AG10803 (cell line): ENCODE data around the gene EDIL3.

Source experiments
- DNase-seq: peaks from one replicate; pipeline ENCODE4 v3.0.0; 2010; ENCODE audit warnings: low read depth
- H3K4me3 ChIP-seq: 2 replicates; pipeline ENCODE4 v1.5.1; 2011; ENCODE audit warnings: mild to moderate bottlenecking, low read length, control low read depth
- CTCF ChIP-seq: conservative IDR thresholded peaks from 2 replicates; pipeline ENCODE4 v1.5.1; 2011; ENCODE audit warnings: mild to moderate bottlenecking, low read length, control low read depth, inconsistent platforms

EDIL3 gene

DNA sequence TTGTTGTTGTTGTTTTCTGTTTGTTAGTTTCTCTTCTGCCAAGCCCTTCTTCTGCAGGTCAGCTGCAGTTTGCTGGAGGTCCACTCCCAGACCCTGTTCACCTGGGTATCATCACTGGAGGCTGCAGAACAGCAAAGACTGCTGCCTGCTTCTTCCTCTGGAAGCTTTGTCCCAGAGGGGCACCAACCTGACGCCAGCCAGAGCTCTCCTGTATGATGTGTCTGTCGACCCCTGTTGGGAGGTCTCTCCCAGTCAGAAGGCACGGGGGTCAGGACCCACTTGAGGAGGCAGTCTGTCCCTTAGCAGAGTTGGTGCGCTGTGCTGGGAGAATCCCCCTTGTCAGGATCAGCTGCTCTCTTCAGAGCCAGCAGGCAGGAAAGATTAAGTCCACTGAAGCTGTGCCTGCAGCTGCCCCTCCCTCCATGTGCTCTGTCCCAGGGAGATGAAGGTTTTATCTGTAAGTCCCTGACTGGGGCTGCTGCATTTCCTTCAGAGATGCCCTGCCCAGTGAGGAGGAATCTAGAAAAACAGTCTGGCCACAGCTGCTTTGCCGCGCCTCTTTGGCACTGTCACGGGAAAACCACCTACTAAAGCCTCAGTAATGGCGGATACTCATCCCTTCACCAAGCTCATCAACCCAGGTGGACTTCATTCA is 299.2 kb downstream of the EDIL3 start:
- H3K4me3 ChIP-seq, result no peak overlapping the region
- TF ChIP-seq CTCF, result no peak
- DNase-seq, result no peak

DNA sequence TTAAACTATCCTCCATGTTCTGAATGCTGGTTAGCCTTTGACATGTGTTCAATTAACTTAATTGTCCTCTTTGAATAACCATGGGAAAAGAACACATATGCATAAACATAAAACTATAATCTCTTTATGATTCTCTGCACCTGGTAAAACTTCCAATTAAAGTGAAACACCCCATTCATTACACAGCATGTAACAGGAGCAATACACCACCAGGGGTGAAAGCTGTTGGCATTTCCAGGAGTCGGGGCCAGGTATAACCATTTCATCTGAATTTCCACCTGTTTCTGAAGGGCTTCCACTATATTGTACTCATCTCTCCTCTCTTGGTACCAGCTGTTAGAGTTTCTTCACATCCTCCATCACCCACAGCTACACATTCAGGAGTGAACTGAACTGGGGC is 303.8 kb downstream of the EDIL3 start:
- TF ChIP-seq CTCF, result no peak
- DNase-seq, result no peak
- no peak overlapping the region for H3K4me3 ChIP-seq

GRCh38 chr5:84072339-84072738 is 312.3 kb downstream of the EDIL3 start:
- no peak overlapping the region for H3K4me3 ChIP-seq
- no peak for TF ChIP-seq CTCF
- no peak for DNase-seq

DNA sequence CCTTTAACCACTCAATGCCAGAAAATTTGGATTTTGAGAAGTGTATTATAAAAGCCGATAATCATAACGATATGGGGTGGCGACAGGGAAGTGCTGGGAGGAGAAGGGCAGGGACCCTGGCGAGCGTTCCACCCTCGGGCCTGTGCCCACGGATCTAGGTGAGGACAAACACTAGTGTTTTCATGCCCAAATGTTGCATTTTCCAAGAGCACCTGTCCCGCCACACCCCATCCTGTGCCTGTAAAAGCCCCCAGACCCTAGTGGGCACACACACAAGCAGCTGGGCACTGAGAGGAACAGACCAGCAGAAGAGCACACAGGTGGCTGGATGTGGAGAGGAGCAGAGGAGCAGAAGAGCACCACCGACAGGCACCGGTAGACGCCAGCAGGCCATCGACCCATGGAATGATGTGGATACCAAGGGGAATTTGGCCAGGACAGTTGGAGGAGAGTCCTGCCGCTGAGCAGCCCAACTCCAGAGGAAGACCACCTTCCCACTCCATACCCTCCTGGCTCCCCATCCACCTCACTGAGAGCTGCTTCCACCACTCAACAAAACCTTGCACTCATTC is 315.0 kb downstream of the EDIL3 start:
- no peak for TF ChIP-seq CTCF
- H3K4me3 ChIP-seq, result no peak overlapping the region
- DNase-seq, result no peak

GRCh38 chr5:84063041-84063440 is 321.6 kb downstream of the EDIL3 start:
- no peak overlapping the region for H3K4me3 ChIP-seq
- TF ChIP-seq CTCF, result no peak
- no peak for DNase-seq

DNA sequence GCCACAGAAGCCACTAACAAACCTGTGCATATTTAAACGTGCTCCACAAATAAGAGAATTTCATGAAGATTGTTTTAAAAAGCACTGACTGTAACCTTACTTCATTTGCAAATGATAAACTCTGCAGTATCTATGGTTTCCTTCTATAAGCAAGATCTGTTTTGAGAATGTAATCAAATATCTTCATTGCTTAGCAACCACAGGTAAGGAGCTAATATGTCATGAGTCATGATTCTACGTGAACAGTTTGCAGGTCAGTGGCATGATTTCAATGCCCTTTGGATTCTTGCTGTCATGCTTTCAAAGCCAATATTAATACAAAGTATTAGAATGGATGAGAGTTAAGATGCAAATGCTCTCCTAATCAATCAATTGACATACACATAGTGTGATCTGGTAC is 325.0 kb downstream of the EDIL3 start:
- no peak overlapping the region for H3K4me3 ChIP-seq
- no peak for TF ChIP-seq CTCF
- DNase-seq, result no peak

GRCh38 chr5:84058561-84058960 is 326.1 kb downstream of the EDIL3 start:
- no peak for DNase-seq
- H3K4me3 ChIP-seq, result no peak overlapping the region
- TF ChIP-seq CTCF, result no peak
